SK-N-MC (cell line): ENCODE data around the gene DLG2.

Experiments
- EZH2 ChIP-seq: fragments of 200-600 bp; sonication (generic); IDR thresholded peaks from one replicate; pipeline ENCODE4 v1.6.1; 2017; ENCODE audit warnings: antibody characterized with exemption
- FOXP2 ChIP-seq: optimal IDR thresholded peaks from 2 replicates; pipeline ENCODE3; 2011; ENCODE audit warnings: mild to moderate bottlenecking, moderate library complexity; ENCODE audit not compliant: insufficient read depth; ENCODE audit errors: extremely low read length, control extremely low read depth
- POLR2AphosphoS5 ChIP-seq: IDR thresholded peaks from 2 replicates; pipeline ENCODE4 v1.6.1; 2012; ENCODE audit warnings: mild to moderate bottlenecking, low read depth, low read length, borderline replicate concordance

DNA sequence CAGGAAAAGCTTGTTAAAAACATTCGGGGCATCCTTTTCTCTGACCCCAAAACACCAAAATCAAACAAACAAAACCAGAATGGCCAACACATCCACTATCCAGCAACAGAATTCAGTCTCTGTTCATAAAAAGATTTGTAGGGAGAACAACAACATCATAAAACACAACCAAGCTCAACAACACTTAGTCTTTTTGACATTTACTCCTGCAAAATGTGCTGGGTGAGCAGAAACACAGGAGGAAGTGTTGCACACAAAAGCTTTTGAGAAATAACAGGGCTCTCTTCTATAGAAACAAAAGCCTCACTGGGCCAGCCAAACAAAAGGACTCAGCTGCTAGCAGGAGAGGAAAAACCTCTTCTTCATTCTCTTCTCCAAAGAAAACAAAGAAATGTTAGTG is 1604.9 kb downstream of the DLG2 start:
- TF ChIP-seq POLR2AphosphoS5 = no peak
- no peak for TF ChIP-seq EZH2
- TF ChIP-seq FOXP2 = no peak
